Hematopoietic multipotent progenitor cell (in vitro differentiated cells): ENCODE measurements around the gene FBXW8. TPM values are rescaled to one million over a fixed set of nuclear protein-coding genes. Genes with fewer than 3 reads are reported as not detected.

ENCODE experiments used
- DNase-seq, 3 donors: peaks; one replicate each; pipeline ENCODE4 v3.0.0-alpha.2; 2011 to 2015; ENCODE audit warnings: low read depth in 2 of 3, low spot score in 2 of 3
- total RNA-seq: library from RNA; depleted of rRNA; stranded (reverse); fragments of >200 nt; gene quantifications from one replicate; pipeline ENCODE4 v1.2.3, GENCODE V29; 2012

The FBXW8 gene
- total RNA-seq, 1 donor = 18.9 TPM

DNA sequence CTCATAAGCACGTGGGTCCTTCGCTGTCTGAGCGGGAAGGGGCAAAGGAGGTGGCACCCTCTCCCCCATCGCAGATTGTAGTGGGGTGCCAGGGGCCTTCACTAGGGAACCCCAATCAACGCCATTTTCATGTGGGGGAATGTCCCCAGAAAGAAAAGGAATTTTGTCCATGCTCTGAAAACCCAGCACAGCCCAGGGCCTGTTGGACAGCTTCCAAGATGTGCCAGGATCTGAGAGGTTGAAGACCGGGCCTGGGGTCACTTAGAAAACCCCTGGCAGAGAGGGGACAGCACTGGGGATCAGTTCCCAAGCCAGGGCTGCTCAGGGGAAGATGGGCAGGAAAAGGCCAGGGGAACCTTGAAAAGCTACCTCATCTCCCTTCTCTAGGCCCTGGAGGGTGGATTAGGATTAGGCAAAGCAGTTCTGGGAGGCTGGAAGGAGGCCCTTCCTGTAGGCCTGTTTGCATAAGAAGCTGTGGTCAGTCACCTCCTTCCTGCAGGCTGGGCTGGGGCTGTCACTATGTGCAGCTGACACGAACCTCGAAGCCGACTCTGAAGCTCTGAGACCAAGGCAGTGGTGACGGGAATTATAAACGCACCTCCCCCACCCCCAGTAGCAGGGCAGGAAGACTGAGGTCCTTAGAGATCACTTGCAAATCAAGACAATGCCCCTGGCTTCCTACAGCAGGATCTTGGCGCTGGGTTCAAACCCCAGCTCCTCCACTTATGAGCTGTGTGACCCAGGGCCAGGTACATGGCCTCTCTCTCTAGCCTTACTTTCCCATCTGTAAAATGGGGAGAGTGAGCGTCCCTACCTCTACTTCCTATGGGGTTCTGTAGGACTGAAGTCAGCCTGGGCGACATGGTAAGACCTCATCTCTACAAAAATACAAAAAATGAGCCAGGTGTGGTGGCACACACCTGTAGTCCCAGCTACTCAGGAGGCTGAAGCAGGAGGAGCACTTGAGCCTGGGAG lies 159.5 kb downstream of the FBXW8 start:
- DNase-seq = peak in 2 of 3 donors; percentile 26 to 50

DNA sequence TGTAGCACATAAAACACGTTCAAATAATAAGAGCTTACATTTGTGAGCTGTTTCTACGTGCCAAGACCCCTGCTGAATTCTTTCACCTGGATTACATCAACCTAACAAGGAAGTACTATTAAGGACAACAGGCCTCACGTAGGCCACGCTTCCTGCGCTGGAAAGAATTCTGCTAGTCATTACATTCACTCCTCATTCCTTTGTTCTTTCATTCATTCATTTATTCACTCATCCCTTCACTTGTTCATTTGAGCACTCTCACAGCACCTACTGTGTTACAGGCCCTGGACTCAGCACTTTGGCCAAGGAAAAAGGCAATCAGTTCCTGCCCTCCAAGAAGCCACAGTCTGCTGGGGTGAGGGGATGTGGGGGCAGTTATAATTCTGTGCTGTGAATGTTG lies 160.3 kb downstream of the FBXW8 start:
- DNase-seq = no peak

DNA sequence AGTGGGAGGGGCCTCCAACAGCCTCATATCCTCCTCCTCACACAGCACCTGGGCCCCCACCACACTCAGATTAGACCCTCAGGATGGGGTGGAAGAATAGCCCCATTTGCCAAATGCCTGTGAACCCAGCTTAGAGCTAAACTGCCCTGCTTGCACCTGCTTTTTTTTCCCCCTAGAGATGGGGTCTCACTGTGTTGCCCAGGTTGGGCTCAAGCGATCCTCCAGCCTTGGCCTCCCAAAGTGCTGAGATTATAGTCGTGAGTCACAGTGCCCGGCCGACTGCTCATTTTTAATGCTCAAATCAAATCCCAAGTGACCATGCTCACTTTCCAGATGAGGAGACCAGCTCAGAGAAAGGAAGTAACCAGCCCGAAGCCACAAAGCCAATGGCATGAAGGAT lies 161.4 kb downstream of the FBXW8 start:
- no peak for DNase-seq

DNA sequence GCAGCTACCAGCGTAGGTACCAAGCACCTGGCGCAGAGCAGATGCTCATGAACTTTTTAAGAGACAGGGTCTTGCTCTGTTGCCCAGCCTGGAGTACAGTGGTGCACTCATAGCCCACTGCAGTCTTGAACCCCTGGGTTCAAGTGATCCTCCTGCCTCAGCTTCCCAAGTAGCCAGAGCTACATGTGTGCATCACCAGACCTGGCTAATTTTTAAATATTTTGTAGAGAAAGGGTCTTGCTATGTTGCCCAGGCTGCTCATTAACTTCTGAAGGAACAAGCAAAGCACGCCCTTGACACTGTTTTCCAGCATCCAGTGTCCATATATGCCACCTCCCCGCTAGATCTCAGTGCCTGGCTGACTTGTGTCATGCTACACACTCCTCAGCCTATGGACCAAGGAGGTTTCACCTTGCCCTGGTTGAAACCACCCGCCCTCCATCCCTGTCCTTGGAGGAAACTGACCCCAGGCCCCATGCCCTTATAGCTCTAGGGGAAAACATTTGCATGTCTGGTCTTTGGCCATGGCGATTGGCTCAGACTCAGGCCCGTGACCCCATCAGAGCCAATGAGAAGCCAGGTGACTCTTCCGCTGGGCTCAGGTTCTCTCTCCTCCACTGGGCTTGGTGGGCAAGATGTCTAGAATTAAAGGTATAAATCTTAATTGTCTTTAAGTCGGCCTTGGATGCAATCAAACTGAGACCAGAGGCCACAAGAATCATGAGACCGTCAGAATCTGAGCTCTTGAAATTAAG lies 162.2 kb downstream of the FBXW8 start:
- DNase-seq = no peak

DNA sequence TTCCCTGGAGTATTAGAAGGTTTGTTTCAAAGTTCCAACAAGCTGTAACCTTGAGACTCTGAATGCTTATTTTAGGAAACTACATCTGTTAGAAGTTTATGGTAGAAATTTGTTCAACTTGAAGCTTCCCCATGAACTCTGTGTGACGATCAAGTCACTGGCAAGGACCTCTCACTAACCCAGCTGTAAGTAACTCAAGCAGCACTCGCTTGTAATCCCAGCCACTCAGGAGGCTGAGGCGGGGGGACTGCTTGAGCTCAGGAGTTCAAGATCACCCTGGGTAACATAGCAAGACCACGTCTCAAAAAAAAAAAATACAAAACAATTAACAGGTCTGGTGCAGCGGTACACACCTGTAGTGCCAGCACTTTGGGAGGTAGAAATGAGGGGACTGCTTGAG lies 162.9 kb downstream of the FBXW8 start:
- no peak for DNase-seq

DNA sequence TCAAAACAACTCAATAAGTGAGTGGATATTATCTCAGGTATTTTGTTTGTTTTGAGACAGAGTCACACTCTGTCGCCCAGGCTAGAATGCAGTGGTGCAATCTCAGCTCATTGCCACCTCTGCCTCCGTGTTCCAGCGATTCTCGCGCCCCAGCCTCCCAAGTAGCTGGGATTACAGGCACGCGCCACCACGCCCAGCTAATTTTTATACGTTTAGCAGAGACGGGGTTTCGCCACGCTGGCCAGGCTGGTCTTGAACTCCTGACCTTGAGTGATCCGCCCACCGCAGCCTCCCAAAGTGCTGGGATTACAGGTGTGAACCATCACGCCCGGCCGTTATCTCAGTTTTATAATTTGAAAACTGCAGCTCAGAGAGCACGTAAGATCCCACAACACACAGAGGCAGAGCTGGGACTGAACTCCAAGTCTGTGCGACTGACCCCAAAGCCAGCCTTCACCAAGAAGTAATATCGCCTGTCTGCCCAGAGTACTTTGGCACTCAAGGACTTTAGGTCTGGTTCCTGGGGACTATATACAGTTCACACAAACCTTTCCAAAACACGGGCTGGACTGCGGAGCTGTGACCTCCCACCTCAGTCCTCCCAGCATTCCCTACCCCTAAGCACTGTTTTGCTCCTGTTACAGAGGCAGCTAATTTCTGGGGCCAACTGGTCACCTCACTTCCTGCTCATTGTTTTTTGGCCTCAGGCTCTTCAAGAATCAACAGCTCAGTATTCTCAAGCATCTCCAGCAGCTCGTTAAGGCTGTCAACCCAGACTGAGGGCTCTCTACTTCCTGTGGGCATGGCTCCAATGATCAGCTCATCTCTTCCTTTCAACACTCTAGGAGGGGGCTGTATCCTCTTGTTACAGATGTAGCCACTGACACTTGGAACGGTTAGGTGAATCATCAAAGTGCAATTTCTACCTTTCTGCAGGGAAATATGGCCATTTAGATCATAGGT lies 165.9 kb downstream of the FBXW8 start:
- peak in 1 of 3 donors; percentile 53 for DNase-seq

DNA sequence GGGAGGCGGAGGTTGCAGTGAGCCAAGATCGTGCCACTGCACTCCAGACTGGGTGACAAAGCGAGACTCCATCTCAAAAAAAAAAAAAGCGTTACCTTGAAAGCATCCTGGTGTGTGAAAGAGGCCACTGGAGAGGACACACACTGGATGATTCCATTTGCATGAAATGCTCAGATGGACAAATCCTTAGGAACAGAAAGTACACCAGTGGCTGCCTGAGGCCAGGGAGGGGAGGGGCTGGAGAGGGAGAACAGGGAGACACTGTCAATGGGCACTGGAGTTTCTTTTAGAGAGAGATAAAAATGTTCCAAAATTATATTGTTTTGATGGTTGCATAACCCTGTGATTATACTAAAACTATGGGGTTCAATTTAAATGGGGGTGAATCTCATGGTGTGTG lies 168.7 kb downstream of the FBXW8 start:
- no peak for DNase-seq

DNA sequence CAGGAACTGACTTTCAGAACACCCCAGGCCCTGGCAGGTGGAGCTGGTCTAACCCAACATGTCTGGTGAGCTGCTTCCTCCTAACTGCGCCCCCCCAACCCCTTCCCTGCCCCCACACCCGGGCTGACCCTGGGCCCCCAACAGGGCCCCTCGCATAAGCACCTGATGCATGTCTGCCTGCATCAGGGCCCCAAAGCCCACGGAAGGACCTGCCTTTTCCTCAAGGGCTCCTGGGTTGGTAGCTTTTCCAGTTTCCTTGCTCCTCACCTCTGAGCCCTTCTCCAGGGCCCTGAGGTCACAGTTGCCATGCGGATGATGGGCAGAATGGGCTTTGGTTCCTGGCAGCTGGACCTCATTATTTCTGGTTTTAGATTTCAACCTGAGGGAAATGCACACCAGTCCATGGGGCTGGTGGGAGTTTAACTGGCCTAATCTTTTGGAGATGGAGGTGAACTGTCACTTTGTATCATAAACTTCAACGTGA lies 170.0 kb downstream of the FBXW8 start:
- DNase-seq = no peak

Other genes starting within 250 kb of the FBXW8 start
- gene SPRING1, start 172.9 kb upstream of the FBXW8 start, total RNA-seq = 7.3 TPM
- gene RNFT2, start 172.6 kb upstream of the FBXW8 start, total RNA-seq = 2.2 TPM
- under 0.01 TPM for gene HRK, start 29.5 kb upstream of the FBXW8 start, total RNA-seq
- 16.7 TPM for gene TESC, start 188.5 kb downstream of the FBXW8 start, total RNA-seq